GM12878 (cell line): ENCODE measurements around the gene CCNB1. TPM values are rescaled to one million over a fixed set of nuclear protein-coding genes. Genes with fewer than 3 reads are reported as not detected.
"Not testable (repeated sequence)": the region's sequence is repeated elsewhere in the genome, so short reads cannot be mapped to it uniquely, and the experiment has no call there.

Source experiments
- ATAC-seq: fragments of 200-7000 bp; cut with Tn5 transposase; 3 replicates; pipeline ENCODE4 v1.9.1; 2020; ENCODE audit warnings: mild to moderate bottlenecking, moderate library complexity
- BruUV-seq: library from RNA; stranded (reverse); fragments of 400-500 nt; replicated peaks from 2 replicates; lab custom pipeline; 2021; lab: Mats Ljungman, UMichigan
- CTCF ChIA-PET: fragments of 300-600 bp; sonication (Branson Sonifier 250); formaldehyde crosslinking; extraction: SDS; loops from one replicate; lab custom pipeline; 2021; ENCODE audit warnings: inconsistent platforms; lab: Yijun Ruan, JAX
- POLR2A ChIA-PET: fragments of 350-600 bp; formaldehyde crosslinking; extraction: SDS; loops from one replicate; lab custom pipeline; 2021; ENCODE audit warnings: inconsistent platforms; lab: Charles Lee
- RAD21 ChIA-PET: fragments of 300-600 bp; sonication (Branson Sonifier 250); formaldehyde crosslinking; loops from one replicate; lab custom pipeline; 2023; ENCODE audit warnings: antibody characterized with exemption; ENCODE audit not compliant: unreplicated experiment; lab: Charles Lee
- SMC1A ChIA-PET: fragments of 300-600 bp; sonication (Branson Sonifier 250); formaldehyde crosslinking; loops from one replicate; lab custom pipeline; 2023; ENCODE audit not compliant: unreplicated experiment, uncharacterized antibody; lab: Charles Lee
- DNase-seq: peaks from one replicate; pipeline ENCODE4 v3.0.0-alpha.2; 2011; ENCODE audit warnings: low read depth, low spot score
- FAIRE-seq: peaks from 3 replicates; lab custom pipeline; 2011; peaks lifted over from hg19 to GRCh38; lab: Jason Lieb, UNC
- H2AFZ ChIP-seq: 2 replicates; pipeline ENCODE4 v1.6.0; 2011; ENCODE audit warnings: low read depth, low read length, control low read depth; ENCODE audit not compliant: control insufficient read depth
- H3K27ac ChIP-seq: 2 replicates; pipeline ENCODE4 v1.5.1; 2011; ENCODE audit warnings: control low read depth; ENCODE audit not compliant: control insufficient read depth, insufficient read depth
- H3K27me3 ChIP-seq, 2 experiments: replicated peaks in 1 of 2; 2 replicates each; pipeline versions ENCODE4 v1.6.0 to v1.6.1; 2011; ENCODE audit warnings: low read length in 1 of 2; ENCODE audit not compliant: control insufficient read depth in 2 of 2, insufficient read depth in 2 of 2
- H3K36me3 ChIP-seq, 2 experiments: 2 replicates each; pipeline ENCODE4 v1.5.1; 2011; ENCODE audit warnings: low read length in 1 of 2; ENCODE audit not compliant: control insufficient read depth in 2 of 2, insufficient read depth in 2 of 2
- H3K4me1 ChIP-seq: 2 replicates; pipeline ENCODE4 v1.6.1; 2011; ENCODE audit warnings: mild to moderate bottlenecking, low read length, moderate library complexity, mixed read lengths; ENCODE audit not compliant: control insufficient read depth, insufficient read depth
- H3K4me2 ChIP-seq: 2 replicates; pipeline ENCODE4 v1.6.0; 2011; ENCODE audit warnings: control low read depth; ENCODE audit not compliant: control insufficient read depth, insufficient read depth
- H3K4me3 ChIP-seq: fragments of 200-600 bp; sonication (generic); 2 replicates; pipeline ENCODE4 v1.5.1; 2016
- H3K79me2 ChIP-seq: 2 replicates; pipeline ENCODE4 v1.6.0; 2011; ENCODE audit warnings: low read length; ENCODE audit not compliant: control insufficient read depth, insufficient read depth
- H3K9ac ChIP-seq: 2 replicates; pipeline ENCODE4 v1.8.0; 2011; ENCODE audit warnings: low read length, control low read depth, mixed read lengths; ENCODE audit not compliant: control insufficient read depth, insufficient read depth
- H3K9me3 ChIP-seq: replicated peaks from 3 replicates; pipeline ENCODE4 v1.5.1; 2011; ENCODE audit warnings: mild to moderate bottlenecking, low read length; ENCODE audit not compliant: control insufficient read depth, insufficient read depth
- H4K20me1 ChIP-seq: 2 replicates; pipeline ENCODE4 v1.6.0; 2011; ENCODE audit not compliant: control insufficient read depth, insufficient read depth
- ASH2L ChIP-seq: fragments of 300-600, 200-600 bp; sonication (generic); IDR thresholded peaks from 2 replicates; pipeline ENCODE4 v1.6.1; 2017; ENCODE audit warnings: low read depth, mild to moderate bottlenecking, borderline replicate concordance
- BMI1 ChIP-seq: fragments of 450-650 bp; IDR thresholded peaks from 2 replicates; pipeline ENCODE4 v1.6.1; 2016; ENCODE audit warnings: mild to moderate bottlenecking, moderate library complexity, borderline replicate concordance
- CBFB ChIP-seq: IDR thresholded peaks from 2 replicates; pipeline ENCODE4 v1.6.1; 2016; ENCODE audit warnings: antibody characterized with exemption, low read depth
- CBX5 ChIP-seq: sonication (generic); IDR thresholded peaks from 2 replicates; pipeline ENCODE4 v1.6.1; 2016; ENCODE audit warnings: low read depth, moderate library complexity, mild to moderate bottlenecking, inconsistent platforms
- GATAD2B ChIP-seq: fragments of 450-650 bp; conservative IDR thresholded peaks from 2 replicates; pipeline ENCODE4 v1.6.1; 2017; ENCODE audit warnings: low read depth, mild to moderate bottlenecking, moderate library complexity
- JUND ChIP-seq: IDR thresholded peaks from 2 replicates; pipeline ENCODE4 v1.6.1; 2012; ENCODE audit warnings: low read depth, mild to moderate bottlenecking, low read length, improper control_type of control experiment, moderate library complexity
- MTA2 ChIP-seq: fragments of 450-650 bp; IDR thresholded peaks from 2 replicates; pipeline ENCODE4 v1.6.1; 2016; ENCODE audit warnings: low read depth, mild to moderate bottlenecking, moderate library complexity
- NRF1 ChIP-seq: conservative IDR thresholded peaks from 2 replicates; pipeline ENCODE4 v1.6.1; 2011; ENCODE audit warnings: mild to moderate bottlenecking, low read depth, low read length, improper control_type of control experiment
- RBBP5 ChIP-seq: fragments of 200-600 bp; sonication (generic); conservative IDR thresholded peaks from 2 replicates; pipeline ENCODE4 v1.6.1; 2016
- RCOR1 ChIP-seq: conservative IDR thresholded peaks from 2 replicates; pipeline ENCODE4 v1.6.1; 2012; ENCODE audit warnings: low read depth, low read length, improper control_type of control experiment
- RFX5 ChIP-seq: IDR thresholded peaks from 2 replicates; pipeline ENCODE4 v1.6.1; 2011; ENCODE audit warnings: low read depth, low read length, improper control_type of control experiment
- RUNX3 ChIP-seq: IDR thresholded peaks from 2 replicates; pipeline ENCODE4 v1.6.1; 2012; ENCODE audit warnings: low read length, inconsistent platforms
- SIX5 ChIP-seq: IDR thresholded peaks from 2 replicates; pipeline ENCODE4 v1.6.1; 2011; ENCODE audit warnings: mild to moderate bottlenecking, low read depth, low read length, moderate library complexity; ENCODE audit not compliant: severe bottlenecking
- SRF ChIP-seq, 2 experiments: IDR thresholded peaks; 2 replicates each; pipeline ENCODE4 v1.6.1; 2011; ENCODE audit warnings: low read depth in 2 of 2, low read length in 2 of 2, mild to moderate bottlenecking in 1 of 2, moderate library complexity in 1 of 2
- ZNF384 ChIP-seq: IDR thresholded peaks from 2 replicates; pipeline ENCODE4 v1.6.1; 2012; ENCODE audit warnings: low read depth, mild to moderate bottlenecking, low read length, improper control_type of control experiment, borderline replicate concordance
- WGBS: methylation state at CpG from one replicate; pipeline ENCODE4 v1.1.6; 2016; ENCODE audit warnings: low lambda C conversion rate; ENCODE audit not compliant: insufficient replicate concordance, insufficient coverage; ENCODE audit errors: missing lambda C conversion rate; 5-methylcytosine and 5-hydroxymethylcytosine counted together
- in situ Hi-C: fragments of 300-500 bp; cut with MboI; formaldehyde crosslinking; loops from 9 replicates; pipeline ENCODE4 v1.14.3; 2018; ENCODE audit warnings: mixed read lengths
- intact Hi-C: fragments of 100-400 bp; cut with micrococcal nuclease; formaldehyde crosslinking; loops from one replicate; pipeline ENCODE4 v1.14.2; 2022; ENCODE audit not compliant: unreplicated experiment
- polyA plus RNA-seq, 11 experiments: library from polyadenylated mRNA; depleted of rRNA in 4 of 11; unstranded in 6 of 11; stranded (reverse) in 5 of 11; fragments of >200 nt; fragmentation: Nextera tagmentation in 4 of 11; fragmentation: Illumina TruSeq in 1 of 11; extraction: Ambion mirVana in 4 of 11; extraction: Trizol in 1 of 11; gene quantifications; 1 replicate in 1 of 11; 2 replicates in 10 of 11; pipeline versions ENCODE4 v1.2.1 to v1.2.3, GENCODE V29; 2011 to 2016; ENCODE audit warnings: inconsistent platforms in 2 of 11, missing spikeins in 2 of 11, low read depth in 1 of 11
- total RNA-seq, 4 experiments: library from RNA; depleted of rRNA in 3 of 4; stranded (reverse); fragments of >200 nt in 3 of 4; fragmentation: Illumina TruSeq in 1 of 4; extraction: Trizol in 1 of 4; gene quantifications; 2 replicates each; pipeline versions ENCODE4 v1.2.1 to v1.2.3, GENCODE V29; 2013 to 2021
- TF ChIP-seq, protein P1 (sequence below): IDR thresholded peaks from 2 replicates; pipeline ENCODE4 v1.6.1; 2012; ENCODE audit warnings: low read depth, low read length, improper control_type of control experiment
- TF ChIP-seq, protein P2 (sequence below): fragments of 450-650 bp; IDR thresholded peaks from 2 replicates; pipeline ENCODE4 v1.6.1; 2017; ENCODE audit warnings: mild to moderate bottlenecking

CCNB1 gene
- total and polyA plus RNA-seq, 10 of the 15 experiments (the other 5 are each of a cell fraction or from before 2014, with no cell fraction given): 148 to 403 (median 210) TPM

DNA sequence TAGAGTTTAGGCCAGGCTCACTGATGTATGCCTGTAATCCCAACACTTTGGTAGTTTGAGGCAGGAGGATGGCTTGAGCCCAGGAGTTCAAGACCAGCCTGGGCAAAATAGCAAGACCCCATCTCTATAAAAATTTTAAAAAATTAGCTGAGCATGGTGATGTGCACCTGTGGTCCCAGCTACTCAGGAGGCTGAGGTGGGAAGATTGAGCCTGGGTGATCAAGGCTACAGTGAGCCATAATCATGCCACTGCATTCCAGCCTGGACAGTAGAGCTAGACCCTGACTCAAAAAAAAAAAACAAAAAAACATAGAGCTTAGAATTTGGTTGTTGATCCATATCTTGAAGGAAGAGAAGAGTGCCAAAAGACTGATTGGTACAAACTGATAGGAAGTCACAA is 53.0 kb downstream of the CCNB1 start:
- Histone ChIP-seq H4K20me1 (no peaks in the 10 kb centered on the region), H3K27me3 (no peaks in the 10 kb centered on the region), H3K4me1 (peaks cover 4% of the 10 kb centered on the region; the same call in 1 of the 2 replicates), H3K4me2 (no peak overlapping the region), H3K79me2 (peaks cover 24% of the 10 kb centered on the region), H2AFZ (no peak overlapping the region), H3K9me3 (no peaks in the 10 kb centered on the region), H3K9ac (no peak overlapping the region), H3K27ac (no peak overlapping the region), H3K4me3 (no peak overlapping the region), H3K36me3 (no peaks in the 10 kb centered on the region; a peak in 1 of 4 replicates)
- BruUV-seq: no TSS peak
- in situ Hi-C loops: loop anchor here (5.0 kb wide), 1 partner anchor 123 kb away; no protein-coding TSS in a partner anchor
- intact Hi-C loops: no loop called here
- TF ChIP-seq, protein P1, sequence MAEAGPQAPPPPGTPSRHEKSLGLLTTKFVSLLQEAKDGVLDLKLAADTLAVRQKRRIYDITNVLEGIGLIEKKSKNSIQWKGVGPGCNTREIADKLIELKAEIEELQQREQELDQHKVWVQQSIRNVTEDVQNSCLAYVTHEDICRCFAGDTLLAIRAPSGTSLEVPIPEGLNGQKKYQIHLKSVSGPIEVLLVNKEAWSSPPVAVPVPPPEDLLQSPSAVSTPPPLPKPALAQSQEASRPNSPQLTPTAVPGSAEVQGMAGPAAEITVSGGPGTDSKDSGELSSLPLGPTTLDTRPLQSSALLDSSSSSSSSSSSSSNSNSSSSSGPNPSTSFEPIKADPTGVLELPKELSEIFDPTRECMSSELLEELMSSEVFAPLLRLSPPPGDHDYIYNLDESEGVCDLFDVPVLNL: no peak
- TF ChIP-seq SRF (IDR thresholded peaks at IDR 0.05; ENCODE audit: low read depth in 2 of 2, low read length in 2 of 2) (no peak), RFX5 (no peak), MTA2 (no peak), ASH2L (no peak), NRF1 (no peak), RCOR1 (no peak), RBBP5 (no peak), CBFB (no peak), BMI1 (no peak), RUNX3 (no peak), ZNF384 (no peak), SIX5 (no peak), JUND (no peak), CBX5 (no peak), GATAD2B (no peak)
- TF ChIP-seq, protein P2, sequence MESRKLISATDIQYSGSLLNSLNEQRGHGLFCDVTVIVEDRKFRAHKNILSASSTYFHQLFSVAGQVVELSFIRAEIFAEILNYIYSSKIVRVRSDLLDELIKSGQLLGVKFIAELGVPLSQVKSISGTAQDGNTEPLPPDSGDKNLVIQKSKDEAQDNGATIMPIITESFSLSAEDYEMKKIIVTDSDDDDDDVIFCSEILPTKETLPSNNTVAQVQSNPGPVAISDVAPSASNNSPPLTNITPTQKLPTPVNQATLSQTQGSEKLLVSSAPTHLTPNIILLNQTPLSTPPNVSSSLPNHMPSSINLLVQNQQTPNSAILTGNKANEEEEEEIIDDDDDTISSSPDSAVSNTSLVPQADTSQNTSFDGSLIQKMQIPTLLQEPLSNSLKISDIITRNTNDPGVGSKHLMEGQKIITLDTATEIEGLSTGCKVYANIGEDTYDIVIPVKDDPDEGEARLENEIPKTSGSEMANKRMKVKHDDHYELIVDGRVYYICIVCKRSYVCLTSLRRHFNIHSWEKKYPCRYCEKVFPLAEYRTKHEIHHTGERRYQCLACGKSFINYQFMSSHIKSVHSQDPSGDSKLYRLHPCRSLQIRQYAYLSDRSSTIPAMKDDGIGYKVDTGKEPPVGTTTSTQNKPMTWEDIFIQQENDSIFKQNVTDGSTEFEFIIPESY: no peak
- ChIA-PET POLR2A (interaction anchor here (0.6 kb wide), 1 partner anchor 66 kb away, joined by 3 read pairs; no protein-coding TSS in a partner anchor), RAD21 (no interaction called here), CTCF (interaction anchor here (1.0 kb wide), 2 partner anchors 10 to 23 kb away, joined by 3 read pairs; no protein-coding TSS in a partner anchor), SMC1A (no interaction called here)
- no peak for FAIRE-seq
- ATAC-seq: no peak
- DNase-seq: no peak

DNA sequence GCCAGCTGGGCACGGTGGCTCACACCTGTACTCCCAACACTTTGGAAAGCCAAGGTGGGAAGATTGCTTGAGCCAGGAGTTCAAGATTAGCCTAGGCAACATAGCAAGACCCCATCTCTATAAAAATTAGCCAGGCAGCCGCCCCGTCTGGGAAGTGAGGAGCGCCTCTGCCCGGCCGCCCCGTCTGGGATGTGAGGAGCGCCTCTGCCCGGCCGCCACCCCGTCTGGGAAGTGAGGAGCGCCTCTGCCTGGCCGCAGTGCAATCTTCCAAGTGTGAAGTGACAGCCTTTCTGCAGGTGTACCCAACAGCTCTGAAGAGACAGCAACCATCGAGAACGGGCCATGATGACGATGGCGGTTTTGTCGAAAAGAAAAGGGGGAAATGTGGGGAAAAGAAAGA is 53.4 kb downstream of the CCNB1 start:
- CTCF ChIA-PET: interaction anchor here (1.0 kb wide), 2 partner anchors 10 to 23 kb away, joined by 3 read pairs; no protein-coding TSS in a partner anchor

More for the DNA sequence above, 53.4 kb downstream of the CCNB1 start:
- SMC1A ChIA-PET, POLR2A ChIA-PET, H2AFZ ChIP-seq, DNase-seq, in situ Hi-C loops, FAIRE-seq, ATAC-seq, H4K20me1 ChIP-seq, H3K36me3 ChIP-seq, H3K4me1 ChIP-seq, H3K27ac ChIP-seq, H3K4me2 ChIP-seq, H3K9ac ChIP-seq, BruUV-seq, RAD21 ChIA-PET, H3K9me3 ChIP-seq, intact Hi-C loops, H3K4me3 ChIP-seq, H3K27me3 ChIP-seq: not testable (repeated sequence)
- peaks cover 24% of the 10 kb centered on the region for H3K79me2 ChIP-seq
- WGBS: 88% methylated on average over 18 of the region's 18 CpGs
